HCT116 (cell line): ENCODE results near the gene UVRAG.

Experiments used
- CEBPB ChIP-seq: IDR thresholded peaks from 2 replicates; pipeline ENCODE4 v1.6.1; 2012; ENCODE audit warnings: low read depth
- EZH2 ChIP-seq: fragments of 200-600 bp; sonication (generic); IDR thresholded peaks from 2 replicates; pipeline ENCODE4 v1.6.1; 2017; ENCODE audit warnings: antibody characterized with exemption, mixed run types
- POLR2A ChIP-seq: IDR thresholded peaks from 2 replicates; pipeline ENCODE4 v1.7.0; 2011; ENCODE audit warnings: borderline replicate concordance; ENCODE audit not compliant: insufficient read depth, insufficient read length; ENCODE audit errors: extremely low read depth
- POLR2AphosphoS5 ChIP-seq: IDR thresholded peaks from 2 replicates; pipeline ENCODE4 v1.6.1; 2011; ENCODE audit warnings: mild to moderate bottlenecking, low read depth, low read length, moderate library complexity
- SP1 ChIP-seq: IDR thresholded peaks from 2 replicates; pipeline ENCODE4 v1.6.1; 2012; ENCODE audit warnings: low read depth
- TCF7L2 ChIP-seq: IDR thresholded peaks from 2 replicates; pipeline ENCODE4 v1.7.0; 2011; ENCODE audit warnings: borderline replicate concordance, inconsistent platforms; ENCODE audit not compliant: insufficient read depth, insufficient read length; ENCODE audit errors: extremely low read depth
- ZNF274 ChIP-seq: fragments of 200-500 bp; sonication (Bioruptor generic); IDR thresholded peaks from 2 replicates; pipeline ENCODE4 v1.6.1; 2014; ENCODE audit warnings: mild to moderate bottlenecking, low read depth, low read length, inconsistent platforms
- TF ChIP-seq, protein P1 (sequence below), 3 experiments: fragments of 200-600 bp in 1 of 3; sonication (generic) in 1 of 3; IDR thresholded peaks in 2 of 3; conservative IDR thresholded peaks in 1 of 3; 2 replicates each; pipeline ENCODE4 v1.5.1; 2012 to 2017; ENCODE audit warnings: low read depth in 2 of 3, low read length in 2 of 3, antibody characterized with exemption in 1 of 3, borderline replicate concordance in 1 of 3, control low read depth in 1 of 3, mild to moderate bottlenecking in 1 of 3, mixed read lengths in 1 of 3, mixed run types in 1 of 3, moderate library complexity in 1 of 3; ENCODE audit not compliant: insufficient read depth in 1 of 3
- TF ChIP-seq, protein P2 (sequence below): IDR thresholded peaks from 2 replicates; pipeline ENCODE4 v1.6.1; 2012; ENCODE audit warnings: low read depth
- TF ChIP-seq, protein P3 (sequence below): IDR thresholded peaks from 2 replicates; pipeline ENCODE4 v1.6.1; 2012

DNA sequence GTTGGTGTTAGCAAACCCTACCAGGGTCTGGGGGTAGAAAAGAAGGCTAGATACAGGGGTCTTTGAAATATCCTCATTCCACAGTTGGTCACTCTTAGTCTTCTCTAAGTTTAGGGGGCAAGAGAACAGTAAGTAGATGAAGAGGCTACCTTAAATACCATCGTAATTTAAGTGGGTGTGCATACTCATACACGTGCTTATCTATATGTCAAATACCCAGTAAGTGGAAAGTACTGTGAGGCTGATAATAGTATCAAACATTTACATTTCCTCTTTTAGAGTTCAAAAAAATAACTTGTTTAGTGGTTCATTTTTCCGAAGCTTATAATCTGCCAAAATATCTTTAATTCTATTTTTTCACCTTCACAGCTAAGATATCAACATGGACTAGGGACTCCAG is 300.5 kb downstream of the UVRAG start:
- TF ChIP-seq, protein P1, sequence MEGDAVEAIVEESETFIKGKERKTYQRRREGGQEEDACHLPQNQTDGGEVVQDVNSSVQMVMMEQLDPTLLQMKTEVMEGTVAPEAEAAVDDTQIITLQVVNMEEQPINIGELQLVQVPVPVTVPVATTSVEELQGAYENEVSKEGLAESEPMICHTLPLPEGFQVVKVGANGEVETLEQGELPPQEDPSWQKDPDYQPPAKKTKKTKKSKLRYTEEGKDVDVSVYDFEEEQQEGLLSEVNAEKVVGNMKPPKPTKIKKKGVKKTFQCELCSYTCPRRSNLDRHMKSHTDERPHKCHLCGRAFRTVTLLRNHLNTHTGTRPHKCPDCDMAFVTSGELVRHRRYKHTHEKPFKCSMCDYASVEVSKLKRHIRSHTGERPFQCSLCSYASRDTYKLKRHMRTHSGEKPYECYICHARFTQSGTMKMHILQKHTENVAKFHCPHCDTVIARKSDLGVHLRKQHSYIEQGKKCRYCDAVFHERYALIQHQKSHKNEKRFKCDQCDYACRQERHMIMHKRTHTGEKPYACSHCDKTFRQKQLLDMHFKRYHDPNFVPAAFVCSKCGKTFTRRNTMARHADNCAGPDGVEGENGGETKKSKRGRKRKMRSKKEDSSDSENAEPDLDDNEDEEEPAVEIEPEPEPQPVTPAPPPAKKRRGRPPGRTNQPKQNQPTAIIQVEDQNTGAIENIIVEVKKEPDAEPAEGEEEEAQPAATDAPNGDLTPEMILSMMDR (IDR thresholded peaks at IDR 0.05 in 2 of 3, conservative IDR thresholded peaks at IDR 0.05 in 1 of 3; ENCODE audit: borderline replicate concordance in 1 of 3, insufficient read depth in 1 of 3, low read depth in 2 of 3, low read length in 2 of 3): no peak
- TF ChIP-seq POLR2A (no peak), EZH2 (no peak), TCF7L2 (no peak), ZNF274 (no peak), SP1 (no peak), POLR2AphosphoS5 (no peak), CEBPB (no peak)
- TF ChIP-seq, protein P2, sequence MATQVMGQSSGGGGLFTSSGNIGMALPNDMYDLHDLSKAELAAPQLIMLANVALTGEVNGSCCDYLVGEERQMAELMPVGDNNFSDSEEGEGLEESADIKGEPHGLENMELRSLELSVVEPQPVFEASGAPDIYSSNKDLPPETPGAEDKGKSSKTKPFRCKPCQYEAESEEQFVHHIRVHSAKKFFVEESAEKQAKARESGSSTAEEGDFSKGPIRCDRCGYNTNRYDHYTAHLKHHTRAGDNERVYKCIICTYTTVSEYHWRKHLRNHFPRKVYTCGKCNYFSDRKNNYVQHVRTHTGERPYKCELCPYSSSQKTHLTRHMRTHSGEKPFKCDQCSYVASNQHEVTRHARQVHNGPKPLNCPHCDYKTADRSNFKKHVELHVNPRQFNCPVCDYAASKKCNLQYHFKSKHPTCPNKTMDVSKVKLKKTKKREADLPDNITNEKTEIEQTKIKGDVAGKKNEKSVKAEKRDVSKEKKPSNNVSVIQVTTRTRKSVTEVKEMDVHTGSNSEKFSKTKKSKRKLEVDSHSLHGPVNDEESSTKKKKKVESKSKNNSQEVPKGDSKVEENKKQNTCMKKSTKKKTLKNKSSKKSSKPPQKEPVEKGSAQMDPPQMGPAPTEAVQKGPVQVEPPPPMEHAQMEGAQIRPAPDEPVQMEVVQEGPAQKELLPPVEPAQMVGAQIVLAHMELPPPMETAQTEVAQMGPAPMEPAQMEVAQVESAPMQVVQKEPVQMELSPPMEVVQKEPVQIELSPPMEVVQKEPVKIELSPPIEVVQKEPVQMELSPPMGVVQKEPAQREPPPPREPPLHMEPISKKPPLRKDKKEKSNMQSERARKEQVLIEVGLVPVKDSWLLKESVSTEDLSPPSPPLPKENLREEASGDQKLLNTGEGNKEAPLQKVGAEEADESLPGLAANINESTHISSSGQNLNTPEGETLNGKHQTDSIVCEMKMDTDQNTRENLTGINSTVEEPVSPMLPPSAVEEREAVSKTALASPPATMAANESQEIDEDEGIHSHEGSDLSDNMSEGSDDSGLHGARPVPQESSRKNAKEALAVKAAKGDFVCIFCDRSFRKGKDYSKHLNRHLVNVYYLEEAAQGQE: no peak
- TF ChIP-seq, protein P3, sequence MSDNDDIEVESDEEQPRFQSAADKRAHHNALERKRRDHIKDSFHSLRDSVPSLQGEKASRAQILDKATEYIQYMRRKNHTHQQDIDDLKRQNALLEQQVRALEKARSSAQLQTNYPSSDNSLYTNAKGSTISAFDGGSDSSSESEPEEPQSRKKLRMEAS: no peak
